Measurements from ENCODE around the gene NKD1.

Gene NKD1

DNA sequence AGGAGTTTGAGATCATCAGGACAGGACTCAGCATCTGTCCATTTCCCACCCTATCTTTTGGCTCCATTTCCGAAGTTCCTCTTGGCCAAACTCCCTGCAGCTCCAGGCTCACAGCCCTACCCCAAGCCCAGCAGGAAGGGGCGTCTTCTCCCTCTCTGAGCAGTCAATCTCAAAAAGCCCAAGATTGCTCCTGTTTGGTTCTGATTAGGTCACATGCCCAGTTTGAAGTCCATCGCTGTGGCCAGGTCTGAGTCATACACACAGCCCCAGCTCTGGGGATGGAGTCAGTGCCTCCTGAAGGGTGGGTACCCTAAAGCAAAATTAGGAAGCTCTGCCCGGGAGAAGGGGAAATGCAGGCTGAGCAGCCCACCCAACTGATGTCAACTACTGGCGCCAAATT is 109.0 kb downstream of the NKD1 start:
- TF ChIP-seq, protein P1, sequence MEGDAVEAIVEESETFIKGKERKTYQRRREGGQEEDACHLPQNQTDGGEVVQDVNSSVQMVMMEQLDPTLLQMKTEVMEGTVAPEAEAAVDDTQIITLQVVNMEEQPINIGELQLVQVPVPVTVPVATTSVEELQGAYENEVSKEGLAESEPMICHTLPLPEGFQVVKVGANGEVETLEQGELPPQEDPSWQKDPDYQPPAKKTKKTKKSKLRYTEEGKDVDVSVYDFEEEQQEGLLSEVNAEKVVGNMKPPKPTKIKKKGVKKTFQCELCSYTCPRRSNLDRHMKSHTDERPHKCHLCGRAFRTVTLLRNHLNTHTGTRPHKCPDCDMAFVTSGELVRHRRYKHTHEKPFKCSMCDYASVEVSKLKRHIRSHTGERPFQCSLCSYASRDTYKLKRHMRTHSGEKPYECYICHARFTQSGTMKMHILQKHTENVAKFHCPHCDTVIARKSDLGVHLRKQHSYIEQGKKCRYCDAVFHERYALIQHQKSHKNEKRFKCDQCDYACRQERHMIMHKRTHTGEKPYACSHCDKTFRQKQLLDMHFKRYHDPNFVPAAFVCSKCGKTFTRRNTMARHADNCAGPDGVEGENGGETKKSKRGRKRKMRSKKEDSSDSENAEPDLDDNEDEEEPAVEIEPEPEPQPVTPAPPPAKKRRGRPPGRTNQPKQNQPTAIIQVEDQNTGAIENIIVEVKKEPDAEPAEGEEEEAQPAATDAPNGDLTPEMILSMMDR (IDR thresholded peaks at IDR 0.05; ENCODE audit: low read depth, low read length, missing control alignments) = no peak
- DNase-seq (ENCODE audit: low read depth) = no peak
- H3K4me3 ChIP-seq (ENCODE audit: low read depth, low read length) = no peak overlapping the region
- in situ Hi-C loops (cut with HindIII; ENCODE audit: low sequenced_read_pairs) = no loop called here

DNA sequence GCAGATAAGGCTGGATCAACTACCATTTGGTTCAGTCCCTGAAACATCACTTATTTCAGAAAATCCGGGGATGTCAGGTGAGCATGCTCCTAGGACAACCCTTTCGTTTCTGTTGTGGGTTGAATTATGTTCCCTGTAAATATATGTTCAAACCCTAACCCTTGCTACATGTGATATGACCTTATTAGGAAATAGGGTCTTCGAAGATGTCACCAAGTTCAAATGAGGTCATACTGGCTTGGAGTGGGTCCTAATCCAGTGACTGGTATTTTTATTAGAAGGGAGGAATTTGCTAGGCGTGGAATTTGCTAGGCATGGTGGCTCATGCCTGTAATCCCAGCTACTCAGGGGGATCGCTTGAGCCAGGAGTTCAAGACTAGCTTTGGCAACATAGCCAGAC is 111.6 kb downstream of the NKD1 start:
- no peak overlapping the region for H3K4me3 ChIP-seq (ENCODE audit: low read depth, low read length)
- in situ Hi-C loops (cut with HindIII; ENCODE audit: low sequenced_read_pairs) = no loop called here
- TF ChIP-seq, protein P1 (IDR thresholded peaks at IDR 0.05; ENCODE audit: low read depth, low read length, missing control alignments) = no peak
- DNase-seq (ENCODE audit: low read depth) = no peak

DNA sequence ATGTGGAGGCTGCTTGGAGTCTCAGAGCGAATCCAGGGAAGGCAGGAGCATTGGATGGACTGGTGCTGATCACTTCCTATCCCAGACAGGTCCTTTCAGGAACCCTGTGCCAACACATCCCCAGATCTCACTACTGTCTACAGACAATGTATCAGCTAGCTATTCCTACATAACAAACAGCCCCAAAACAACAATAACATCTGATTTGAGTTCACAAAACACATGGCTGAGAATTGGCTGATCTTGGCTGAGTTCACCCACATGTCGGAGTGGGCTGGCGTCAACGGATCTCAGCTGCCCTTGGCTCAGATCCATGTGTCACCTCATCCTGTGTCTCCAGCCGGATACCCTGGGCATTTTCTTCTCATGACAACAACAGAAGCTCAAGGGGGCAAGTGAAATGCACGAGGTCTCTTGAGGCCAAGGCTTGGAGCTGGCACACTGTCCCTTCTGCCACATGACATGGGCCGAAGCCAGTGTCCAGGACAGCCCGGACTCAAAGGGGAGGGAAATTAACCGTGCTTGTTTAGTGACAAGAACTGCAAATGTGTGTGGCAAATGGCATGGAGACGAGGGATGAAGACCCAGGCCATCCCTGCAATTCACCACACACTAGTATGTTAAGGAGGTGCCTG is 114.2 kb downstream of the NKD1 start:
- DNase-seq (ENCODE audit: low read depth) = no peak
- H3K4me3 ChIP-seq (ENCODE audit: low read depth, low read length) = no peak overlapping the region
- in situ Hi-C loops (cut with HindIII; ENCODE audit: low sequenced_read_pairs) = no loop called here
- TF ChIP-seq, protein P1 (IDR thresholded peaks at IDR 0.05; ENCODE audit: low read depth, low read length, missing control alignments) = no peak

DNA sequence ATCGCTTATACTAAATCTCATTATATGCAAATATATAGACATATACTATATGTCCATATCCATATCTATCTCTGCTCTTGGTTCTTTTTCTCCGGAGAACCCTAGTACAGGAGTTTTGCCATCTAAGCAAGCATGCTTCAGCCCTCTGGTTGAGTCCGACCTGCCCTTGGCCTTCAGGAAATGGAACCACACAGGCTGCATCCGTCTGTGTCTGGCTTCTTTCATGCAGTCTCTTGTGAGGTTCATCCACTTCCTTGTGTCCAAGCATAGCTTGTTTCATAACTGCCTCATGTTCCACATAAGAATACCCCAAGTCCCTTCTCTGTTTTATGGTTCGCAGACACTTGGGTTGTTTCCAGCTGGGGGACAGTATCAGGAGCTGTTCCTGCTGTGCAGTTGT is 116.1 kb downstream of the NKD1 start:
- TF ChIP-seq, protein P1 (IDR thresholded peaks at IDR 0.05; ENCODE audit: low read depth, low read length, missing control alignments) = no peak
- H3K4me3 ChIP-seq (ENCODE audit: low read depth, low read length) = no peak overlapping the region
- DNase-seq (ENCODE audit: low read depth) = no peak
- in situ Hi-C loops (cut with HindIII; ENCODE audit: low sequenced_read_pairs) = no loop called here

DNA sequence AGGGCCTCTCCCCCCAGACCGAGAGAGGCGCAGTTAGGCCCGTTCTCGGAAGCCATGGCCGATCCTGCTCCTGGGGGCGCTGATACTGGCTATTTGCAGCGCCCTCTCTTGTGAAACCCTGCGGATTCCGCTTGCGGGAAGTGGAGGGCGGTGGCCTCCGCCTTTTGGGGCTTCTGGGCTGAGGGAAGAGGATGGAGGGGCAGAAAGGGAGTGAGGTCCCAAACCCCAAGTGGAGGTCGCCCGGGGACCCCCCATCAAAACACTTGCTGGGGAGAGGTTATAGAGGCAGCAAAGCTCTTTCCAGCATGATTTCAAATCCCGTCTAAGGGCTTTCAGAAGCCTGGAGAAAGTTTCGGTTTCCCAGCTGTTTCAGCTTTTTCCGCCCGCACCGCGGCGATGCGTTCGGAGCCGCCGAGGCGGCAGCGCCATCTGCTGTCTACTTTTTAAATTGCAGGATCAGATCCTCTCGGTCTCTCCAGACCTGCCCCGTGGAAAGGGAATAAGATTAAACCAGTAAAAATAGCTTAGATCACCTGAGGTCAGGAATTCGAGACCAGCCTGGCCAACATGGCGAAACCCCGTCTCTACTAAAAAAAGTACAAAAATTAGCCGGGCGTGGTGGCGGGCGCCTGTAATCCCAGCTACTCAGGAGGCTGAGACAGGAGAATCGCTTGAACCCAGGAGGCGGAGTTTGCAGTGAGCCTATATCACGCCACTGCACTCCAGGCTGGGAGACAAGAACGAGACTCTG is 117.1 kb downstream of the NKD1 start:
- TF ChIP-seq, protein P1 (IDR thresholded peaks at IDR 0.05; ENCODE audit: low read depth, low read length, missing control alignments) = peak; percentile 81
- DNase-seq (ENCODE audit: low read depth) = peak; percentile 45
- peak overlapping the region; percentile 33 for H3K4me3 ChIP-seq (ENCODE audit: low read depth, low read length)
- in situ Hi-C loops (cut with HindIII; ENCODE audit: low sequenced_read_pairs) = no loop called here

DNA sequence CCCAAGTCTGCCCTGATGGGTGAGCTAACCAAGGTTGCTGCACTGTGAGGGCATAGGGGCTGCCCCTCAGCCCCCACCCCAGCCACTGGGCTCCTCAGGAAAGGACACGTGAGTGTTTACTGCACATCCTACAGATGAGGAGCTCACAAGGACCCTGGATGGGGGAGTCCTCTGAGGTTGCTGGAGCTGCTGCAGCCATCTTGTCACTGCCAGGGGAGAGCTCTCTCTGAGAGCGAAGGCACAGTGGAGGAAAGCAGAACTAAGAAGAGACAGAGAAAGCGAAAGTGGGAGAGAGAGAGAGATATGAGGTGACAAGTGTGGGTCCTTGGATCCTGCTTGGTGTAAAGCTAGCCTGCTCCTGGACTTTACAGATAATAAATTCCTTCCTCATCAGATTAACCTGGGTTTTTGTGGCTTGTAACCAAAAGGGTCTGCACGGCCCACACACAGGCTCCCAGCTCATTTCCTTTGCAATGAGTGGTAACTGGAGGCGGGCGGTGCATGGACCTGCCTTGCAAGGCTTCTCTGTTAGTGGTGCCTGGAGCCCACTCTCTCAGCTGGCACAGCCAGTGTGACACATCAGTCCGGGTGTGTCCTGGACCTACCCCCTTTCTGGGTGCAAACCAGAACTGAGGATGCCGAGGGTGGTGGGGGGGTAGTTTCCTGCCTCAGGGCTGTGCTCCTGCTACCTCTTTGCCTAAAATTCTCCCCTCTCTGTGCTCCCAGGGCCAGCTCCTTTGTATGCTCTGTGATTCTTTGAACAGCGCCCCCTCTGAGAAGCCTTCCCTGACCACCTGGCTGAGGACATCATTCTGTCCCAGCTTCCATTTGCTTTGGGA is 118.7 kb downstream of the NKD1 start:
- no peak for DNase-seq (ENCODE audit: low read depth)
- H3K4me3 ChIP-seq (ENCODE audit: low read depth, low read length) = no peak overlapping the region
- TF ChIP-seq, protein P1 (IDR thresholded peaks at IDR 0.05; ENCODE audit: low read depth, low read length, missing control alignments) = no peak

More for the DNA sequence above, 118.7 kb downstream of the NKD1 start:
- in situ Hi-C loops (cut with HindIII; ENCODE audit: low sequenced_read_pairs) = no loop called here

Measured in astrocyte of the cerebellum (primary cell).